ENCODE measurements around the gene KLHL29. TPM values are rescaled to one million over a fixed set of nuclear protein-coding genes. Genes with fewer than 3 reads are reported as not detected.

KLHL29 gene
- total RNA-seq, 2 experiments from 2014 or later = 0.23 to 0.66 TPM

DNA sequence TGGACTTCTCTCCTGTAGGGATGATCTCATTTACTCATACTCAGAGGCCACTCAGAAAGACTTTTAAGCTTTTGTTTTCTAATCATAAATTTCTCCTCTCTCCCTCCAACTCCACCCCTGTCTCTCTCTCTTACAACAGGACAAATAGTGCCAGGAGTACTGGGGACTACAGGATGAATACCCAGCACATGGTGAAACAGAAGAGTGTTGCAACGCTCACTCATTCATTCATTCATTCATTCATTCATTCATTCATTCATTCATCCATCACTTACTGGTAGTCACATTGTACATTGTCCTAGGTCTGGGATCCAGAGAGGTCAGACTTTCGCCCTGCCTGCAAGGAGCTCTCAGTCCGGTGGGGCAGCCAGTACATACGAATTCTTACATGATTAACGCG is 97.6 kb downstream of the KLHL29 start:
- no peaks in the 10 kb centered on the region for H3K9me2 ChIP-seq (ENCODE audit: insufficient read depth, low read length)
- ChIA-PET POLR2A (no interaction called here), CTCF (ENCODE audit: unreplicated experiment) (no interaction called here)
- no peaks in the 10 kb centered on the region for H3K4me1 ChIP-seq (ENCODE audit: insufficient read depth, low read length, poor library complexity, severe bottlenecking)
- no peaks in the 10 kb centered on the region; the same call in 1 of the 2 replicates for H4K20me1 ChIP-seq (ENCODE audit: insufficient read depth, low read length)
- TF ChIP-seq, protein P1, sequence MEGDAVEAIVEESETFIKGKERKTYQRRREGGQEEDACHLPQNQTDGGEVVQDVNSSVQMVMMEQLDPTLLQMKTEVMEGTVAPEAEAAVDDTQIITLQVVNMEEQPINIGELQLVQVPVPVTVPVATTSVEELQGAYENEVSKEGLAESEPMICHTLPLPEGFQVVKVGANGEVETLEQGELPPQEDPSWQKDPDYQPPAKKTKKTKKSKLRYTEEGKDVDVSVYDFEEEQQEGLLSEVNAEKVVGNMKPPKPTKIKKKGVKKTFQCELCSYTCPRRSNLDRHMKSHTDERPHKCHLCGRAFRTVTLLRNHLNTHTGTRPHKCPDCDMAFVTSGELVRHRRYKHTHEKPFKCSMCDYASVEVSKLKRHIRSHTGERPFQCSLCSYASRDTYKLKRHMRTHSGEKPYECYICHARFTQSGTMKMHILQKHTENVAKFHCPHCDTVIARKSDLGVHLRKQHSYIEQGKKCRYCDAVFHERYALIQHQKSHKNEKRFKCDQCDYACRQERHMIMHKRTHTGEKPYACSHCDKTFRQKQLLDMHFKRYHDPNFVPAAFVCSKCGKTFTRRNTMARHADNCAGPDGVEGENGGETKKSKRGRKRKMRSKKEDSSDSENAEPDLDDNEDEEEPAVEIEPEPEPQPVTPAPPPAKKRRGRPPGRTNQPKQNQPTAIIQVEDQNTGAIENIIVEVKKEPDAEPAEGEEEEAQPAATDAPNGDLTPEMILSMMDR (conservative IDR thresholded peaks at IDR 0.05; ENCODE audit: low read length) = no peak
- no peak for TF ChIP-seq EZH2phosphoT487 (IDR thresholded peaks at IDR 0.05; ENCODE audit: borderline replicate concordance, low read depth, low read length)
- H3K4me3 ChIP-seq (ENCODE audit: low read depth, low read length, poor library complexity, severe bottlenecking) = no peak overlapping the region
- H3K4me2 ChIP-seq (ENCODE audit: low read length) = no peak overlapping the region
- intact Hi-C loops (cut with micrococcal nuclease; ENCODE audit: unreplicated experiment) = no loop called here
- no peaks in the 10 kb centered on the region for H3K36me3 ChIP-seq (ENCODE audit: insufficient read depth, low read length)
- no peaks in the 10 kb centered on the region for H3K79me2 ChIP-seq (ENCODE audit: insufficient read depth, low read depth, low read length)
- no peak overlapping the region for H3K27ac ChIP-seq (ENCODE audit: low read depth, low read length, poor library complexity, severe bottlenecking)
- DNase-seq (ENCODE audit: low spot score) = no peak
- H3K9me3 ChIP-seq (ENCODE audit: low read length) = no peaks in the 10 kb centered on the region
- no TSS peak for BruUV-seq (replicated peaks)
- H2AFZ ChIP-seq (ENCODE audit: low read length) = no peak overlapping the region

DNA sequence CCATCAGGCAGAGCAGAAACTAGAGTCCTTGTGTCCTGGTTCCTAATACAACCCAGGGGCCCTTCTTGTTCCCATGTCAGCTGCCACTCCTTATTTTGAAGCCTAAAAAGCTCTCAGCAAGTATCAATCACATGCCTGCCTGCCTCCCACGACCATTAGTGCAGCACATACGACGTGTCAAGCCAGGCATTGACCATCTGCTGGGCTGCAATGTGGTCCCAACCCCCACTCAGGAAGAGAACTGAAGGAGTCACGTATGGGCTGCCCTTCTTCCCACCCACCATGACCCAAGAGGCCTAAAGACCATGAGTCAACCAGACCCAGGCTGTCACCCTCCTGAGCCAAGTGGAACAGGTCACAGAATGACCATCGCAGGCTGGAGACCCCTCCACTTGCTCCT is 98.8 kb downstream of the KLHL29 start:
- intact Hi-C loops (cut with micrococcal nuclease; ENCODE audit: unreplicated experiment) = no loop called here
- no peaks in the 10 kb centered on the region; the same call in 1 of the 2 replicates for H4K20me1 ChIP-seq (ENCODE audit: insufficient read depth, low read length)
- H3K4me1 ChIP-seq (ENCODE audit: insufficient read depth, low read length, poor library complexity, severe bottlenecking) = no peaks in the 10 kb centered on the region
- ChIA-PET POLR2A (no interaction called here), CTCF (ENCODE audit: unreplicated experiment) (no interaction called here)
- H2AFZ ChIP-seq (ENCODE audit: low read length) = no peak overlapping the region
- TF ChIP-seq, protein P1 (conservative IDR thresholded peaks at IDR 0.05; ENCODE audit: low read length) = no peak
- TF ChIP-seq EZH2phosphoT487 (IDR thresholded peaks at IDR 0.05; ENCODE audit: borderline replicate concordance, low read depth, low read length) = no peak
- no peaks in the 10 kb centered on the region for H3K9me3 ChIP-seq (ENCODE audit: low read length)
- BruUV-seq (replicated peaks) = no TSS peak
- H3K27ac ChIP-seq (ENCODE audit: low read depth, low read length, poor library complexity, severe bottlenecking) = no peak overlapping the region
- no peaks in the 10 kb centered on the region for H3K79me2 ChIP-seq (ENCODE audit: insufficient read depth, low read depth, low read length)
- no peaks in the 10 kb centered on the region for H3K9me2 ChIP-seq (ENCODE audit: insufficient read depth, low read length)
- no peak overlapping the region for H3K4me3 ChIP-seq (ENCODE audit: low read depth, low read length, poor library complexity, severe bottlenecking)
- H3K36me3 ChIP-seq (ENCODE audit: insufficient read depth, low read length) = no peaks in the 10 kb centered on the region
- H3K4me2 ChIP-seq (ENCODE audit: low read length) = no peak overlapping the region
- DNase-seq (ENCODE audit: low spot score) = no peak

DNA sequence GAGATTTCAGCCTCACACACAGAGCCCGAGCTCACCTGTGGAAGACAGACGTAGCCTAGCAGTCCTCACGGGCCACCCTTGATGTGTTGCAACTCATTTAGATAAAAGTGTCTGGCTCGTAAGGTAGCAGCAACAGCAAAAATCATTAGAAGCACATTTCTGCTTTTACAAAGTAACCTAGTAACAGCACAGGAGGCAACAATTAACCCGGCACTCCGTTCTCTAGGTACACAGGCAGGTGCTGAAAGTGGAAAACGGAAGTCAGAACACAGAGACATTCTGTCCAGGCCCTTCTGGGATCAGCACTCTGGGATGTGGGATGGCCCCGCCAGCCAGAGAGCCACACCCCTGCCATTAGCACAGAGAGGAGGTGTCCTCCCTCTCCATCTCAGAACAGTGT is 99.3 kb downstream of the KLHL29 start:
- Histone ChIP-seq H4K20me1 (ENCODE audit: insufficient read depth, low read length) (no peaks in the 10 kb centered on the region; the same call in 1 of the 2 replicates), H3K4me2 (ENCODE audit: low read length) (no peak overlapping the region), H3K4me3 (ENCODE audit: low read depth, low read length, poor library complexity, severe bottlenecking) (no peak overlapping the region), H3K4me1 (ENCODE audit: insufficient read depth, low read length, poor library complexity, severe bottlenecking) (no peaks in the 10 kb centered on the region), H3K27ac (ENCODE audit: low read depth, low read length, poor library complexity, severe bottlenecking) (no peak overlapping the region), H3K79me2 (ENCODE audit: insufficient read depth, low read depth, low read length) (no peaks in the 10 kb centered on the region), H2AFZ (ENCODE audit: low read length) (no peak overlapping the region), H3K36me3 (ENCODE audit: insufficient read depth, low read length) (no peaks in the 10 kb centered on the region), H3K9me2 (ENCODE audit: insufficient read depth, low read length) (no peaks in the 10 kb centered on the region), H3K9me3 (ENCODE audit: low read length) (no peaks in the 10 kb centered on the region)
- intact Hi-C loops (cut with micrococcal nuclease; ENCODE audit: unreplicated experiment) = no loop called here
- DNase-seq (ENCODE audit: low spot score) = no peak
- no TSS peak for BruUV-seq (replicated peaks)
- POLR2A ChIA-PET = no interaction called here
- no peak for TF ChIP-seq EZH2phosphoT487 (IDR thresholded peaks at IDR 0.05; ENCODE audit: borderline replicate concordance, low read depth, low read length)
- TF ChIP-seq, protein P1 (conservative IDR thresholded peaks at IDR 0.05; ENCODE audit: low read length) = no peak
- CTCF ChIA-PET (ENCODE audit: unreplicated experiment) = no interaction called here

Measured in OCI-LY7 (cell line).